ENCODE measurements around the gene NKAP.
"Not testable (repeated sequence)": the region's sequence is repeated elsewhere in the genome, so short reads cannot be mapped to it uniquely, and the experiment has no call there.

Gene NKAP

GRCh38 chrX:119942173-119942819 is 1.3 kb downstream of the NKAP start:
- FAIRE-seq (peak; percentile 72), DNase-seq (ENCODE audit: insufficient read length, low spot score) (no peak)

DNA sequence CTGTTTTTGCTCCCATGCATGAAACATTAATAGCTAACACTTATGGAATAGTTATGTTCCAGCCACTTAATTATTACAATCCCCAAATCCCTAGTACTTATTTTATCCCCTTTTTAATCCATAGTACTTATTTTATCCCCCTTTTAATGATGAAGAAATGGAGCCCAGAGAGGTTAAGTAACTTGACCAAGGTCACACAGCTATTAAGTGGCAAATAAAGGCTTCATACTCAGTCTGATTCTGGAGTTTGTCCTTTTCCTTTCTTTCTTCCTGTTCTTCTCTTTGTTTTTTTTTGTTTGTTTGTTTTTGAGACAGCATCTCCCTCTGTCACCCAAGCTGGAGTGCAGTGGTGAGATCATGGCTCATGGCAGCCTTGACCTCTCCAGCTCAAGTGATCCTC is 2.2 kb downstream of the NKAP start:
- FAIRE-seq (no peak), DNase-seq (ENCODE audit: insufficient read length, low spot score) (no peak)

DNA sequence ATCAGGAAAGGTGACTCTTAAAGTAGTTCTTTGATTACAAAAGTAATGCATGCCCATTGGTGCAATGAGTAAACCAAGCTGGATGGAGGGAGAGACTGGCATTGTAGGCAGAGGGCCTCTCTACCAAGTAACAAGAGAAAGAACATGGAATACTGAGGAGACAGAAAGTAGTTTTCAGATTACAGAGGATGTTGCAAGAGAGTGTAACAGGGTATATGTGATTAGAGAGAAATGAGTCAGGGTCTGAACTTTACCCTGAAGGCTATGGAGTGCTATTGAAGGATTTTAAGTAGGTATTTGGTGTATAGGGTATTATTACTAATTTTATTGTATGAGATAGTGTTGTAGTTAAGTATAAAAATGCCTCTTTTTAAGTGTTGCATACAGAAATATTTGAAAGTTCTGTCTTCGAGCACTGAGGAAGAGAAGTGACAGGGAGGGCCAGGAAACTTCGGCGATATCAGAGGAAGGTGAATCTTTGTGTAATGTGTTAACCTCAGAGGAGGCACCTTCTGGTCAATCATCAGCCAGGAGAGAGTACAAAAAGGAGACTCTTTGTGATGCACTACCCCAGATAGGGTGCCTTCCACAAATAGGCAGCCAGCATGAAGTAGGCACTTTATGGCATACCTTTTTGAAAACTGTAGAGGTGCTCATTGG is 8.2 kb downstream of the NKAP start:
- no peak for DNase-seq (ENCODE audit: insufficient read length, low spot score)
- no peak for FAIRE-seq

DNA sequence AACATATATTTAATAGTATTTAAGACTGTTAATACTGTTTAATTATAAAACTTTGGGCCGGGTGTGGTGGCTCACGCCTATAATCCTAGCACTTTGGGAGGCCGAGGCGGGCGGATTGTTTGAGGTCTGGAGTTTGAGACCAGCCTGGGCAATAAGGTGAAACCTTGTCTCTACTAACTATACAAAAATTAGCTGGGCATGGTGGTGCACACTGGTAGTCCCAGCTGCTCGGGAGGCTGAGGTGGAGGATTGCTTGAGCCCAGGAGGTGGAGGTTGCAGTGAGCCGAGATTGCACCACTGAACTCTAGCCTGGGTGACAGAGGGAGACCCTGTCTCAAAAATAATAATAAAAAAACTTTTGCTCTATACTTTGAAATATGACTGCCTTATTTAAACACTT is 21.2 kb downstream of the NKAP start:
- DNase-seq (ENCODE audit: insufficient read length, low spot score); FAIRE-seq: not testable (repeated sequence)

- no peak for DNase-seq (ENCODE audit: insufficient read length, low spot score)
- FAIRE-seq: peak; percentile 47
These were observed 23.5 kb downstream of the NKAP start for GRCh38 chrX:119919835-119920585.

DNA sequence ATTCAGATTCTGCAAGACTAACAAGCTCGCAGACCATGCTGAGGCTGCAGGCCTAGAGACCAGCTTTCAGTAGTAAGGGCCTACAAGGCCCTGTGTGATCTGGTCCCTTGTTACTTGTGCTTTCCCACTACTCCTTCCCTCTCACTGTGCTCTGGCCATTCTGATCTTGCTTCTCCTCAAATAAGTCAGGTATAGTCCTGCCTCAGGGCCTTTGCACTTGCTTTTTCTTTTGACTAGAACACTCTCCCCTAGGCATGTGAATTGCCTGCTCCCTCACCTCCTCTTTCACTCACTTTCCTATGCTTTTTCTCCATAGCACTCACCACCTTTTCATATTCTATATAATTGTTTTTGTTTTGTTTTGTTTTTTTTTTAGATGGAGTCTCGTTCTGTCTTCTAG is 25.7 kb downstream of the NKAP start:
- no peak for DNase-seq (ENCODE audit: insufficient read length, low spot score)
- FAIRE-seq: peak; percentile 89

- DNase-seq (ENCODE audit: insufficient read length, low spot score) (no peak), FAIRE-seq (no peak)
These were observed 27.2 kb downstream of the NKAP start for GRCh38 chrX:119916310-119916709.

GRCh38 chrX:119900976-119901375 is 42.6 kb downstream of the NKAP start:
- FAIRE-seq: peak; percentile 53
- no peak for DNase-seq (ENCODE audit: insufficient read length, low spot score)

DNA sequence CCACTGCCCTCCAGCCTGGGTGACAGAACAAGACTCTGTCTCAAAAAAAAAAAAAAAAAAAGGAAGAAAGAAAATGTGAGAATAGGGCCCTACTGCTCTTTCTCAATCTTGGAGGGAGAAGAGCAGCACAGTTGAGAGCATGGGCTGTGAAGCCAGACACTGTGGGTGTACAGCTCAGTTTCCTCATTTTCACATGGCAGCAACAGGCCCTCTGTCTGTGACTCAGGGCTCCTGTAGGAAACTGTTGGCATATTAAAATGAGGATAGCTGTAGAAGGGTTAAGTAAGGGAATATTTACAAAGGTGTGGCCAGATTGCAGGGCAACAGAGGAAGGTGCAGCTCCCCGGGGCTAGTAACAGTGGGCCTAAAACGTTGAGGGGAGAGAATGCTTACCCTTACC is 44.4 kb downstream of the NKAP start:
- DNase-seq (ENCODE audit: insufficient read length, low spot score) (no peak), FAIRE-seq (no peak)

- DNase-seq (ENCODE audit: insufficient read length, low spot score) (no peak), FAIRE-seq (no peak)
These were observed 47.7 kb downstream of the NKAP start, which contains the start of gene AKAP14 for GRCh38 chrX:119895843-119896326. TSS of gene AKAP14 (plus strand) at chrX:119895893. CDS start at chrX:119903224, 7,331 bp downstream.

- DNase-seq (ENCODE audit: insufficient read length, low spot score); FAIRE-seq: not testable (repeated sequence)
These were observed 51.4 kb downstream of the NKAP start for GRCh38 chrX:119891961-119892692.

GRCh38 chrX:119890626-119891025 is 52.9 kb downstream of the NKAP start:
- DNase-seq (ENCODE audit: insufficient read length, low spot score); FAIRE-seq: not testable (repeated sequence)

GRCh38 chrX:119887721-119888425 is 55.7 kb downstream of the NKAP start:
- FAIRE-seq: peak; percentile 86

DNA sequence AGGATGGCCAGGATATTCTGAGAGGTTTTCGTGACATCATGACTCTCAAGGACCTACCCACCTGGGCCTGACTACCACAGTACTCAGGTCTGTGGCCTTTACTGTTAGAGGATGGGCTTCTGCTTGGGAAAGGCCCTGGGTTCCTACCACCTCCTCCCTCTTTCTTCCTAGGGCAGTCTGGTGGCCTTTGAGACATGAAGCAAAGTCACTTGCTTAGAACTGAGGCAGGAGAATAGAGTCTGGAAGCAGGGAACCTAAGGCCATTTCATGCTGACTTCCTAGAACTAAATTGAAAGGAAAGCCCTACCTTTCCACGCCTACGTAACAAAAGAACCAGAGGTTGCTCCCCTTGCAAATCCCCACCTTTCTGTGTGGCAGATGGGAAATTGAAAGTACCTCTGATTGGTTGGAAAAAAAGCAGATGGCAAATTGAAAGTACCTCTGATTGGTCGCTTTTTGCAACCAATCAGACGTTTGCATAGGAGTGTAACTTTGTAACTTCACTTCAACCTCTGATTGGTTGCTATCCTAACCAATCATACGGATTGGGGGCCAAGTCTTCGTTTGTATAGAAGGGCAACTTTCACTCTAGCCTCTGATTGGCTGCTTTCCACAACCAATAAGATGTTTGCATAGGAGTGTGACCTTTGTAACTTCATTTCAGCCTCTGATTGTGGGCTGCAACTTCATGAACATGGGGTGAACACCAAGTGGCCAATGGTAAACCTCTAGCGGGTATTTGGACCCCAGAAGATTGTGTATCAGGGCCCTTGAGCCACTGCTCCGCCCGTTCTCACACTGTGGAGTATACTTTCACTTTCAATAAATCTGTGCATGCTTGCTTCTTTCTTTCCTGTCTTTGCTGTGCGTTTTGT is 57.8 kb downstream of the NKAP start:
- peak; percentile 61 for FAIRE-seq
- no peak for DNase-seq (ENCODE audit: insufficient read length, low spot score)

More at GRCh38 chrX:119887721-119888425, 55.7 kb downstream of the NKAP start:
- peak; percentile 54 for DNase-seq (ENCODE audit: insufficient read length, low spot score)

DNA sequence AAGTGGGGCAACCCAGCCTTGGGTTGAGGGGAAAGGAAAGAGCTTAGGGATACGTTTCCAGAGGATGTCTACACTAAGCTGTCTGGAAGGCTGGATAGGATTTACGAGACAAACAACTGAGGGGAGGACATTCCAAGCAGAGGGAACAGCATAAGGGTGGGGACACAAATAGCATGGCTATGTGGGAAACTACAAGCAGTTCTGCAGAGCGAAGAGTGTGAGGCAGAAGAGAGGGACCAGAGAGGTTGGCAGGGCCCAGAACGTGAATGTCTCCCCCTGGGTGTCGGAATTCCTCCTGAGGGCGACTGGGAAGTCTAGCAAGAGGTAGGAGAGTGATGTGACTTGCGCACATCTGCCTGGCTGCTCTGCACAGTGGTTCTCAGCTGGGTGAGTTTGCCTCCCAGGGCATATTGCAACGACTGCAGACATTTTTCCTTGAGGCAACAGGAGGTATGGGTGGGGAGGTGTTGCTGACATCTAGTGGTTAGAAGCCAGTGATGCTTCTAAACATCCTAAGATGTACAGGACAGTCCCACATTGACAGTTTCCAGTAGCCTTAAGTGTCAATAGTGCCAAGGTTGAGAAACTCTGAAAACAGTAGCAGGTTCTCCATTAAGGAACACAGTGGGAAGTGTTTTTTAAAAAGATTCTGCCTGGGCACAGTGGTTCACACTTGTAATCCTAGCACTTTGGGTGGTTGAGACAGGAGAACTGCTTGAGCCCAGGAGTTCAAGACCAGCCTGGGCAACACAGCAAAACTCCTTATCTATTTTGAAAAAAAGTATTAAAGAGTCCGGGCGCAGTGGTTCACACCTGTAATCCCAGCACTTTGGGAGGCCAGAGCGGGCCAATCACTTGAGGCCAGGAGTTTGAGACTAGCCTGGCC is 62.8 kb downstream of the NKAP start:
- DNase-seq (ENCODE audit: insufficient read length, low spot score) (no peak), FAIRE-seq (peak; percentile 91)

DNA sequence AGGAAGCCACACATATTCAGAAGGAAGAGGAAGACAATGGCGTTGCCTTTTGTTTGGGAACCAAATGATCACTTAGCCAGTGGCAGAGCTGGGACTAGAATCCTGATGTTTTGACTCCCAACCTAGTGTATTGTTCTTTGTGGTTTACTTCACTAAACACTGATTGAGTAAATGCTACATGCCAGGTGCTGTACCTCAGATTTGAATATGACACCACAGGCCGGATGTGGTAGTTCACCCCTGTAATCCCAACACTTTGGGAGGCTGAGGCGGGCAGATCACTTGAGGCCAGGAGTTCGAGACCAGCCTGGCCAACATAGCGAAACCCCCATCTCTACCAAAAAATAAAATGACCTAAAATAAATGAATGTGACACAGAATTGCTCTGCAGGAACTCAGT is 63.5 kb downstream of the NKAP start:
- FAIRE-seq (peak; percentile 83), DNase-seq (ENCODE audit: insufficient read length, low spot score) (no peak)

GRCh38 chrX:119878740-119879139 is 64.8 kb downstream of the NKAP start:
- FAIRE-seq (no peak), DNase-seq (ENCODE audit: insufficient read length, low spot score) (no peak)
